Daoy (cell line): ENCODE data around the gene ZNF12. TPM values are rescaled to one million over a fixed set of nuclear protein-coding genes. Genes with fewer than 3 reads are reported as not detected.

Source experiments
- DNase-seq: peaks from one replicate; pipeline ENCODE4 v3.0.0-alpha.2; 2015; ENCODE audit warnings: low read depth
- total RNA-seq: library from RNA; depleted of rRNA; stranded (reverse); fragments of >200 nt; shearing (Covaris generic); gene quantifications from 2 replicates; pipeline ENCODE4 v1.2.3, GENCODE V29; 2014; rRNA removed

ZNF12 gene
- total RNA-seq, 1 experiment from 2014 or later: 6.9 TPM

DNA sequence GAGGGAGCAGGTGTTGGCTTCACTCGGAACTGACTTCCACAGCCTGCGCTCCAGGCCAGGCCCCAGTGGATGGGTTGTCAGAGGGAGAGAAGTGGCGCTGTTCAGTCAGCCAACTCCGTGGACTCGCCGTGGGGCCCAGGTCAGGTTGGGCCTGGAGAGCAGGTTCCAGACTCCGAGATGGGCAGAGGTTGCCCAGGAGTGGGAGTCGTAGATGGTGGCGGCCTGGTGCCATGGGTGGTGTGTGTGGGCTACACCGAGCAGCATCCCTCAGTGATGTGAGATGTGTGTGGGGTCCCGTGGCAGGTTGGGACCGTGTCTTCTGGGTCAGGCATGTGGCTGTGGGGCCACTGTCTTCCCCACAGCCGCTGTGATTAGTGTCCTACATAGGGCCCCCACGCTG, 59.2 kb downstream of the ZNF12 start:
- DNase-seq: no peak

- DNase-seq: no peak
These were observed 59.7 kb downstream of the ZNF12 start for GRCh38 chr7:6647080-6647479.

- DNase-seq: no peak
These were observed 60.3 kb downstream of the ZNF12 start for GRCh38 chr7:6646465-6646864.

GRCh38 chr7:6644728-6645127, 62.0 kb downstream of the ZNF12 start:
- no peak for DNase-seq

- no peak for DNase-seq
These were observed 62.7 kb downstream of the ZNF12 start for GRCh38 chr7:6643915-6644625.

- no peak for DNase-seq
These were observed 63.7 kb downstream of the ZNF12 start for GRCh38 chr7:6642861-6643640.

DNA sequence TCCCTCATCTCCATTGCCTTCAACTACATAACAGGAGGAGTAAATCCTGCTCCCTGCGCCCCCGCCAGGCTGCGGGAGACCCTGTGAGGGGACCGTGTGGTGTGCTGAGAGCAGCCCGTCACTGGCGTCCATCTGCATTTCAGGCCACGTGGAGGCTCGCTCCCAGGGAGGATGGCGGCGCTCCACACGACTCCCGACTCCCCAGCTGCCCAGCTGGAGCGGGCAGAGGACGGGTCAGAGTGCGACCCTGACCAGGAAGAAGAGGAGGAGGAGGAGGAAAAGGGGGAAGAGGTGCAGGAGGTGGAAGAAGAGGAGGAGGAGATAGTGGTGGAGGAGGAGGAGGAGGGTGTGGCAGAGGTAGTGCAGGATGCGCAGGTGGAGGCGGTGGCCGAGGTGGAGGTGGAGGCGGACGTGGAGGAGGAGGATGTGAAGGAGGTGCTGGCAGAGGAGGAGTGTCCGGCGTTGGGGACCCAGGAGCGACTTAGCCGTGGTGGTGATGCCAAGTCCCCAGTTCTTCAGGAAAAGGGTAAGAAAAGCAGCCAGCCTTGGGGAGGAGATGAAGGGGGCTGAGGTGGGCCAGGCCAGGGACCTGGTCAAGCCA, 64.4 kb downstream of the ZNF12 start:
- no peak for DNase-seq

GRCh38 chr7:6641305-6642035, 65.3 kb downstream of the ZNF12 start:
- no peak for DNase-seq

- DNase-seq: peak; percentile 30
These were observed 66.5 kb downstream of the ZNF12 start for GRCh38 chr7:6640246-6640721.

GRCh38 chr7:6639627-6640026, 67.1 kb downstream of the ZNF12 start:
- no peak for DNase-seq

DNA sequence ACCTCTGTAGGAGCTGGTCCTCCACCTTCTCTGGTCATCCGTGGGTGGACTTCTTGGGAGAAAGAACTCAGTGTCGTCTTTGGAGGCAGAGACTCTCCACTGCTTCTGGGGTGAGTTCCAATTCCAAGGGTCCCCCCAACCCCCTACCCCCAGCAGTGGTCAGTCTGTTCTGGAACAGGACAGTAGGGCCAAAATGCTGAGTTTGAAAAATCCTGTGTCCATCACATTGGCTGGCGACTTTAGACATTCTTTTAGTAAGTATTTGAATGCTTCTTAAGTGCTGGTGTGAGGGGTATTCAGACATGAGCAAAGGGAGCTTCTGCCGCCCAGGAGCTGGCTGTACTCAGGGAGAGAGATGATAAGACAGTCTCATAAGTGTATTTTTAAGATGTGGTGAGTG, 67.7 kb downstream of the ZNF12 start:
- DNase-seq: no peak

Other genes starting within 250 kb of the ZNF12 start
- 92.1 and 96.0 TPM in 2 replicates for gene KDELR2, start 222.8 kb downstream of the ZNF12 start, total RNA-seq
- gene GRID2IP, start 155.5 kb downstream of the ZNF12 start, total RNA-seq: 0.09 TPM in 1 of 2 replicates, not detected in the other
- gene ZDHHC4, start 129.5 kb downstream of the ZNF12 start, total RNA-seq: 32.0 and 49.5 TPM in 2 replicates
- gene INTS15, start 116.9 kb downstream of the ZNF12 start, total RNA-seq: 13.9 and 18.7 TPM in 2 replicates
- gene ZNF853, start 91.3 kb downstream of the ZNF12 start, total RNA-seq: 0.86 and 1.1 TPM in 2 replicates
- 10.4 and 15.8 TPM in 2 replicates for gene ZNF316, start 69.6 kb downstream of the ZNF12 start, total RNA-seq
- 0.11 and 0.51 TPM in 2 replicates for gene RSPH10B2, start 47.2 kb upstream of the ZNF12 start, total RNA-seq
- gene CCZ1B, start 119.3 kb upstream of the ZNF12 start, total RNA-seq: 100 and 103 TPM in 2 replicates